ENCODE measurements around the gene LYPD4. TPM values are rescaled to one million over a fixed set of nuclear protein-coding genes. Genes with fewer than 3 reads are reported as not detected.
A peak's percentile ranks its signal among the peaks of the same experiment; 100 is the strongest.

Gene LYPD4, protein sequence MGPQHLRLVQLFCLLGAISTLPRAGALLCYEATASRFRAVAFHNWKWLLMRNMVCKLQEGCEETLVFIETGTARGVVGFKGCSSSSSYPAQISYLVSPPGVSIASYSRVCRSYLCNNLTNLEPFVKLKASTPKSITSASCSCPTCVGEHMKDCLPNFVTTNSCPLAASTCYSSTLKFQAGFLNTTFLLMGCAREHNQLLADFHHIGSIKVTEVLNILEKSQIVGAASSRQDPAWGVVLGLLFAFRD
- total RNA-seq: not detected

DNA sequence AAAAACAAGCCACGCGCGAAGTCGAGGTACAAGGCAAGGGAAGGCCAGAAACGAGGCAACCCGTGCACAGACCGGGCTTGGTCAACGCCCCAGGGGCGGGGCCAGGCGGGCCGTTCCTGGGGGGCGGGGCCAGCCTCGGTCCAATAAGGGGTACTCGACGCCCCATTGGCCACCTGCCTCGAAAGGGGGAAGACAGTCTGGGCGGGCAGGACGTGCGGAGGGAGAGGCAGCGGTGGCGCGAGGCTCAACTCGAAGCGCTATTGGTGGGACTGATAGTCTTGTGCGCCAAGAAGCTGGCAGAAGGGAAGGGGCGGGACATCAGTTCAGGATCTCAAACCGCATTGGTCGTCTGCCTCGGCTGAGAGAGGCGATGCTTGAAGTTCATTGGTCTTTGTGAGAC, at the start of gene LYPD4:
LYPD4 (minus strand) TSS at position 83 of the 400 bp plus-strand sequence. CDS start 5,398 bp downstream, outside the sequence.
- DNase-seq (no peak), ATAC-seq (no peak)
- no peaks in the 10 kb centered on the region for H3K9me3 Mint-ChIP-seq (ENCODE audit: low read depth)
- H3K27ac Mint-ChIP-seq: no peak within 1 kb of the TSS
- intact Hi-C loops (cut with DNase I, micrococcal nuclease): no loop called here
- no peaks in the 10 kb centered on the region for H3K4me1 Mint-ChIP-seq
- H3K27me3 Mint-ChIP-seq: peaks cover 2% of the 10 kb centered on the region
- no peak within 1 kb of the TSS for H3K4me3 Mint-ChIP-seq
- ChIA-PET CTCF (interaction anchor here (0.6 to 1.0 kb wide), 2 partner anchors 14 kb away, joined by 3 read pairs; no protein-coding TSS in a partner anchor), POLR2A (interaction anchor here (0.6 kb wide), 1 partner anchor 30 kb away, joined by 3 read pairs; no protein-coding TSS in a partner anchor)
- H3K36me3 Mint-ChIP-seq (ENCODE audit: low read depth): no peaks in the 10 kb centered on the region

DNA sequence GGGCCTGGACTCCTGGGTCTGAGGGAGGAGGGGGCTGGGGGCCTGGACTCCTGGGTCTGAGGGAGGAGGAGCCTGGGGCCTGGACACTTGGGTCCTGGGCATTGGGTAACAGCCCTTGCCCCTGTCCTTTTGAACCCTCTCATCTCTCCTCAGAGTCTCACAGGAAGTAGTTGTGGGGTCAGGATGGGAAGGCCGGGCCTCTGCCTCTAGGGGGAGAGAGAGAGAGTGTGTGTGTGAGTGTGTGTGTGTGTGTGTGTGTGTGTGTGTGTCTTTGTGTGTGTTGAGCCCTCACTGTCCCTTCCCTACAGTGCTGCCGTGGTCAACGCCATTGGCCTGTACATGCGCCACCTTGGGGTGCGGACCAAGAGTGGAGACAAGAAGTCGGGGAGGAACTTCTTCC, 49.4 kb upstream of the LYPD4 start:
- intact Hi-C loops (cut with DNase I, micrococcal nuclease): no loop called here
- H3K9me3 Mint-ChIP-seq (ENCODE audit: low read depth): no peaks in the 10 kb centered on the region
- peaks cover 51% of the 10 kb centered on the region for H3K4me1 Mint-ChIP-seq
- no peak overlapping the region for H3K27ac Mint-ChIP-seq
- H3K36me3 Mint-ChIP-seq (ENCODE audit: low read depth): peaks cover 53% of the 10 kb centered on the region
- DNase-seq (peak; percentile 48), ATAC-seq (peak; percentile 64)
- CTCF ChIA-PET: no interaction called here
- no peak overlapping the region for H3K4me3 Mint-ChIP-seq
- POLR2A ChIA-PET: no interaction called here
- H3K27me3 Mint-ChIP-seq: no peaks in the 10 kb centered on the region

DNA sequence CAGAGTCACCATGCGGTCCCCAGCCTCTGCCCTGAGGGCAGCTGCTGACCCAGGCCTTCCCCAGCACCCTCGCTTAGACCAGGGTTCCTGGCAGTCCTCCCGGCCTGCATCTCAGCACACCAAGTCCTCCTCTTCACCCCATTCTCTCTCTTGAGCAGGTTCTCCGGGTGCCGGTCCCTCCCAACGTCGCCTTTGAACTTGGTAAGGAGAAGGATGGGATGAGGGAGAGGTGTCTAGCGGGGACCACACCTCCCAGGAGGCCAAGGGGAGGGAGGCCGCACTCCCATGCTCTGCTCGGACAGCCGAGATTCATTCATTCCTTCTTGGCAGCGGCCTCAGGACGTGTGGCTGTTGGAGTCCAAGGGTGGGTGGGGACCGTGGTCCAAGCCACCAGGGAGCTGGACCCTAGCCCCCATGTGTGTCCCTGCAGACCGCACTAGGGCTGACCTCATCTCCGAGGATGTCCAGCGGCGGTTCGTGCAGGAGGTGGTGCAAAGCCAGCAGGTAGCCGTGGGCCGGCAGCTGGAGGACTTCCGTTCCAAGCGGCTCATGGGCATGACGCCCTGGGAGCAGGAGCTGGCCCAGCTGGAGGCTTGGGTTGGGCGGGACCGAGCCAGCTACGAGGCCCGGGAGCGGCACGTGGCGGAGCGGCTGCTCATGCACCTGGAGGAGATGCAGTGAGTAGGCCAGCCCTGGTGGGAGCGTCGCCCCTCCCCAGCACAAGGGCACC, 47.9 kb upstream of the LYPD4 start:
- Mint-ChIP-seq H3K4me3 (no peak overlapping the region), H3K4me1 (peaks cover 58% of the 10 kb centered on the region), H3K27me3 (no peaks in the 10 kb centered on the region), H3K9me3 (ENCODE audit: low read depth) (no peaks in the 10 kb centered on the region), H3K27ac (peak overlapping the region; percentile 73), H3K36me3 (ENCODE audit: low read depth) (peaks cover 50% of the 10 kb centered on the region)
- POLR2A ChIA-PET: no interaction called here
- DNase-seq (no peak), ATAC-seq (no peak)
- intact Hi-C loops (cut with DNase I, micrococcal nuclease): no loop called here
- CTCF ChIA-PET: interaction anchor here (0.6 to 1.6 kb wide), 2 partner anchors 27 to 120 kb away, joined by 3 to 4 read pairs; no protein-coding TSS in a partner anchor

DNA sequence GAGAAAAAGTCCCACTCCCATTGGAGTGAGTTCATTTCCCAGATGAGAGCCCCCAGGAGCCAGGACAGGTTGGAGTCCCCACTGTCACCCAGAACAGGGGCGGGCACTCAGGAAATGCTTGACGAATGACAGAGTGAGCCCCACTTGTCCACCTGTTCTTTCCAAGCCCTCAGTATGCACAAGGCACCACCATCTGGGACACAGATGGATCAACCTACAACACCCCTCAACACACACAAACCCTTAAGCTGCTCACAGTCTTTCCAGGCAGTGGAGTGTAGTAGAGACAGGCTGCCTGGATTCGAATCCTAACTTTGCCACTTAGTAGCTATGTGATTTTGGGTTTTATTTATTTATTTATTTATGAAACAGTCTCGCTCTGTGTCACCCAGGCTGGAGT, 46.5 kb upstream of the LYPD4 start:
- Mint-ChIP-seq H3K9me3 (ENCODE audit: low read depth) (no peaks in the 10 kb centered on the region), H3K36me3 (ENCODE audit: low read depth) (peaks cover 48% of the 10 kb centered on the region), H3K27ac (no peak overlapping the region), H3K4me1 (peaks cover 67% of the 10 kb centered on the region), H3K4me3 (no peak overlapping the region), H3K27me3 (no peaks in the 10 kb centered on the region)
- DNase-seq (no peak), ATAC-seq (no peak)
- ChIA-PET POLR2A (interaction anchor here (0.6 kb wide), 1 partner anchor 29 kb away, joined by 3 read pairs; no protein-coding TSS in a partner anchor), CTCF (interaction anchor here (1.0 to 1.6 kb wide), 4 partner anchors 17 to 67 kb away, joined by 3 to 5 read pairs (median 4); no protein-coding TSS in a partner anchor)
- intact Hi-C loops (cut with DNase I, micrococcal nuclease): no loop called here

DNA sequence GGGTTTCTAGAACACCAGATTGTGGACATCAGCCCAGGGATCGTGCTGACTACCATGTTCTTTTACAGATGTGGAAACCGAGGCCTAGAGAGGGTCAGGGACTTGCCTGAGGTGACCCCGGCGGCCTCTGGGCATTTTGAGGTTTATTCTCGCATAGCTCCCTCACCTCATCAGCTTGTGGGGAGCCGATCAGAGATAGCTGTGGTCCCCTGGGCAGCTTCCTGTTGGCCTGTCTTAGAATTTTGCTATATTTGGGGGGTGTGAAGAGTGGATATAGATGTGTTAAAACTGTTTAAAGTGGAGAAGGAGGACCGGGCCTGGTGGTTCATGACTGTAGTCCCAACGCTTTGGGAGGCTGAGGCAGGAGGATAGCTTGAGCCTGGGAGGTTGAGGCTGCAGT, 45.4 kb upstream of the LYPD4 start:
- ATAC-seq (no peak), DNase-seq (no peak)
- intact Hi-C loops (cut with DNase I, micrococcal nuclease): loop anchor here (5.0 to 10.0 kb wide), 3 partner anchors 37 to 325 kb away; partner anchors contain the start of genes DEDD2 (in 1 of the 2), ERFL (in 1 of the 2) and ZNF574 (in 1 of the 2)
- Mint-ChIP-seq H3K9me3 (ENCODE audit: low read depth) (no peaks in the 10 kb centered on the region), H3K27me3 (no peaks in the 10 kb centered on the region), H3K4me3 (no peak overlapping the region), H3K36me3 (ENCODE audit: low read depth) (peaks cover 47% of the 10 kb centered on the region), H3K4me1 (peaks cover 66% of the 10 kb centered on the region), H3K27ac (no peak overlapping the region)
- CTCF ChIA-PET: interaction anchor here (0.7 to 2.7 kb wide), 6 partner anchors 9 to 55 kb away, joined by 3 to 7 read pairs (median 3); no protein-coding TSS in a partner anchor
- POLR2A ChIA-PET: no interaction called here

DNA sequence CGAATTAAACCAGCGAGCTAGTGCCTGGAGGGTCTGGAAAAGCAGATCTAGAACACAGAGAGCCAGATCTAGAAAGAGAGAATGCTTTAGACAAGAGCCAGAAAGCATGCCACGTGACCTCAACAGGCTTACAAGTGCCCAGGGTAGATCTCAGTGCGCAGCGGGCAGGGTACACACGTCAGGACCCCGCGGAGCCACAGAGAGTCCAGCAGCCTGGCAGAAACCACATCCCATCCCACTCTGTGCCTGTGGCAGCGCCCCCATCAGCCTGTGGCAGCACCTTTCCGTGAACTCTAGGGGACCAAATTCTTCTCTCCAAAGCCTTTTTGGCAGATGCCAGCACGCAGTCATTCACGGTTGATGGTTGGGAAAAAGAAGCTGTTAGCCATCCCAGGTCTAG, 44.4 kb upstream of the LYPD4 start:
- Mint-ChIP-seq H3K27ac (peak overlapping the region; percentile 49), H3K4me1 (peaks cover 64% of the 10 kb centered on the region), H3K9me3 (ENCODE audit: low read depth) (no peaks in the 10 kb centered on the region), H3K27me3 (no peaks in the 10 kb centered on the region), H3K36me3 (ENCODE audit: low read depth) (peaks cover 52% of the 10 kb centered on the region), H3K4me3 (no peak overlapping the region)
- no peak for ATAC-seq
- DNase-seq: no peak
- ChIA-PET POLR2A (no interaction called here), CTCF (interaction anchor here (0.9 to 8.2 kb wide), 7 partner anchors 9 to 68 kb away, joined by 3 to 62 read pairs (median 4); no protein-coding TSS in a partner anchor)
- intact Hi-C loops (cut with DNase I, micrococcal nuclease): loop anchor here (1.0 to 10.0 kb wide), 4 partner anchors 38 to 326 kb away; partner anchors contain the start of genes DEDD2 (in 1 of the 2), ERFL (in 1 of the 2), RABAC1 (in 1 of the 2) and ZNF574 (in 1 of the 2)

DNA sequence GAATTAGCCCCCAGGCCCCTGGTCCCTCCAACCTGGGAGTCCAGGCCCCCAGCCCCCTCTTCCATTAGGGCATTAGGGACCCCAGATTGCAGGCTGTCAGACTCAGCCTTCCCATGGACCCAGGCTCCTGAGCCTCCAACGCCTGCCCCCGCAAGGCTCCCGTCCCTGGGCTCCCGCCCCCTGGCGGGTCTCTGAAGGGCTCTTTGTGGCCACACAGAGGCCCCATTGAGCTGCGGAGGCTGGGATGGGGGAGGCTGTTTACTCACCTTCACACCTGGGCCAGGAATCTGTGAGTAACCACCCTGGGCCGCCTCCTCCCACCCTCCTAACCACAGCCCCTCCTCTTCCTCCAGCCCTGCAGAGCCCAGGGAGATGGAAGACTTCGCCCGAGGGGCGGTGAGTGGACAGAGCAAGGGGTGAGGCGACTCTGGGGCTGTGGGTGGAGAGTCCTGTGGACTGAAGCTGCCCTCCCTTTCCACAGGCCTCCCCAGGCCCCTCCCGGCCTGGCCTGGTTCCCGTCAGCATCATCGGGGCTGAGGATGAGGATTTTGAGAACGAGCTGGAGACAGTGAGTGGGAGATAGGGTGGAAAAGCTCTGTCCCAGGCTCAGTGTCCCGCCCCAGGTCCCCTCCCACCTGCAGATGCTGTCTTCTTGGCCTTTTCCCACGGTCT, 43.4 kb upstream of the LYPD4 start:
- intact Hi-C loops (cut with DNase I, micrococcal nuclease): loop anchor here (1.0 to 10.0 kb wide), 12 partner anchors 15 to 625 kb away; partner anchors contain the start of genes ERFL (in 2 of the 2), RPS19 (in 2 of the 2), DEDD2 (in 1 of the 2) and RABAC1 (in 1 of the 2)
- Mint-ChIP-seq H3K4me3 (peak overlapping the region; percentile 68), H3K9me3 (ENCODE audit: low read depth) (no peaks in the 10 kb centered on the region), H3K4me1 (peaks cover 60% of the 10 kb centered on the region), H3K36me3 (ENCODE audit: low read depth) (peaks cover 54% of the 10 kb centered on the region), H3K27ac (peak overlapping the region; percentile 89), H3K27me3 (no peaks in the 10 kb centered on the region)
- POLR2A ChIA-PET: interaction anchor here (0.6 to 3.6 kb wide), 5 partner anchors 13 to 86 kb away, joined by 4 to 35 read pairs (median 13); partner anchors contain the start of gene RPS19
- peak; percentile 94 for DNase-seq
- peak; percentile 61 for ATAC-seq
- CTCF ChIA-PET: interaction anchor here (0.5 to 8.2 kb wide), 10 partner anchors 12 to 416 kb away, joined by 3 to 62 read pairs (median 4); no protein-coding TSS in a partner anchor

DNA sequence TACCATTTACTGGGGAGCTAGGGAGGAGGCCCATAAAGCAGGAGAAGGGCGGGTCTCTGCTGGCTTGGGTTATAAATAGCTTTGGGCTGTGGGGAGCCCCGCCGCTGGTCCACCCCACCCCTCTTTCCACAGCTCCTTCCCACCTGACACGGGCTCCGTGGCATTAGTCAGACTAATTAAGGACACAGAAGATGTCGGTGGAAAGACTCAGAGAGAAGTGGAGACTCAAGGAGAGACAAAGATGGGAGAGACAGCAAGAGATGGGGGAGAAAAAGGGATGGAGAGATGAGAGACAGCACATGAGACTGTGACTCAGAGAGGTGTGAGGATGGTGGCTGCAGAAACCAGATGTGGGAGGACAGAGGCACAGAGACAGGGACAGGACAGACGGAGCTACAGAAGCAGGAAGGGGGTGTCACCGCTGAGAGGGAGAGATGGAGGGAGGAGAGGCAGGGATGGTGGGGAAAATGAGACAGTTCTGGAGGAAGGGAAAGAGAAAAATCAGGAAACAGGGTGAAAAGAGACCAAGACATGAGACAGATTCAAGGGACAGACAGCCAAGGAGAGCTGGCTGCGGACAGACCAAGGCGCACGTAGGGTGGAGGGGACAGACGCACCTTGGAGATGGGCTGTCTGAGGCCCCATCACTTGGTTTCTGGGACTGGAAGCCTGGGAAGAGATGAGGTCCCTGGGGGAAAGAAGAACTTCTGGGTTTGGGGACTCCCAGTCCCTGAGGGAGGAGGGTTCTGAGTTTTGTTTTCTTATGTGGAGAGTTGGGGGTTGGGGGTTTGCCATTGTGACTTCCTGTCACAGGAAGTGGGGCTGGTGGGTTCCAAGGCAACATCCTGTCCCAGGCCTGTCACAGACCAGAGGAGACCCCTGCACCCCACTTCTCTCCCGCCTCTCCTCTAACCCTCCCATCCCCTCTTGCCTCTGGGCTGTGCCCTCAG, 42.6 kb upstream of the LYPD4 start:
- Mint-ChIP-seq H3K9me3 (ENCODE audit: low read depth) (no peaks in the 10 kb centered on the region), H3K36me3 (ENCODE audit: low read depth) (peaks cover 53% of the 10 kb centered on the region), H3K27me3 (no peaks in the 10 kb centered on the region), H3K4me1 (peaks cover 61% of the 10 kb centered on the region), H3K4me3 (peak overlapping the region; percentile 68), H3K27ac (peak overlapping the region; percentile 89)
- ChIA-PET CTCF (interaction anchor here (0.6 to 8.2 kb wide), 19 partner anchors 10 to 148 kb away, joined by 3 to 62 read pairs (median 4); partner anchors contain the start of genes ERFL and RABAC1), POLR2A (interaction anchor here (0.6 to 3.6 kb wide), 7 partner anchors 12 to 87 kb away, joined by 4 to 35 read pairs (median 12); partner anchors contain the start of gene RPS19)
- intact Hi-C loops (cut with DNase I, micrococcal nuclease): loop anchor here (1.0 to 10.0 kb wide), 11 partner anchors 14 to 624 kb away; partner anchors contain the start of genes ERFL (in 2 of the 2), RPS19 (in 2 of the 2), DEDD2 (in 1 of the 2) and ZNF574 (in 1 of the 2)
- peak; percentile 45 for ATAC-seq
- peak; percentile 78 for DNase-seq

DNA sequence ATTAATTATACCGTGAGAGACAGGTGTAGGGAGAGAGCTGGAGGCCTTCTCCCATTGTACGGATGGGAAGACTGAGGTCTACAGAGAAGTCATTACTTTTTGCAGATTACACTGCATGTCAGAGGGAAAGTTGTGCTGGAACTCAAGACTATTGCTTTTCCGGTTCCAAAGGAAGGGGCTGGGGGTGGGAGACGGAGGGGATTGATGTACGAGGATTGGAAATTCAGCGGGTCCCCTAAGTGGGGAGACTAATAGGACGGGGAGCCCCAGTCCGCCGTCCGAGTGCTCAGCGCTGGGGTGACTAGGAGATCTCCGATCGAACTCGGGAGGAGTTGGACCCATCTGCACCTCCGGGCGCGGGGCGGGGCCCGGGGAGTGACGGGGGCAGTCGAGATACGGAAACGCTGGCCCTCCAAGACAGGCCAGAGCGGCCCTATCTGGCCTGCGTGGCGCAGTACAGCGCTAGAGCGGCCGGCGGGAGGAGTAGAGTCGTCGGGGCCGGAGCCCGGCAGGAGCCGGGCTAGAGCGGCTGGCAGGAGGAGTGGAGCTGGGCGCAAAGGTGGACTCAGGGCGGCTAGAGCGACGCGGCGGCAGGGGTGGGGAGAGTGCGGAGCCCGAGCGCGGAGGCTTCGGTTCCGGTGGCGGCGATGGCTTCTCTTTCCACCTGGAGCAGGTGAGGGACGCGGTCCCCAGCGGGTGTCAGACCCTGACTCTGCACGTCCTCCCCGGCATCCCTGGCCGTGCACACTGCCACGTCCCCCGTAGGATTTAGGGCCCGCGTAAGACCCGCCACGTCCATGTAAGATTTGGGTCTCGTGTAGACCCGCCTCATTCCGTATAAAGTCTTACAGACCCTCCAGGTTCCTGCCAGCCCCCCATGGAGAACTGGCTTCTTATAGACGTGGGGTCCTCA, 39.6 kb upstream of the LYPD4 start:
- ChIA-PET POLR2A (interaction anchor here (0.7 to 1.8 kb wide), 6 partner anchors 11 to 75 kb away, joined by 3 to 6 read pairs (median 4); partner anchors contain the start of genes RABAC1 and RPS19), CTCF (interaction anchor here (0.6 to 8.2 kb wide), 4 partner anchors 12 to 109 kb away, joined by 3 to 62 read pairs (median 4); partner anchors contain the start of gene RPS19)
- H3K36me3 Mint-ChIP-seq (ENCODE audit: low read depth): peaks cover 33% of the 10 kb centered on the region
- no peaks in the 10 kb centered on the region for H3K9me3 Mint-ChIP-seq (ENCODE audit: low read depth)
- peak overlapping the region; percentile 68 for H3K4me3 Mint-ChIP-seq
- peaks cover 54% of the 10 kb centered on the region for H3K4me1 Mint-ChIP-seq
- DNase-seq (peak; percentile 94), ATAC-seq (peak; percentile 75)
- H3K27me3 Mint-ChIP-seq: no peaks in the 10 kb centered on the region
- peak overlapping the region; percentile 96 for H3K27ac Mint-ChIP-seq
- intact Hi-C loops (cut with DNase I, micrococcal nuclease): loop anchor here (1.0 to 10.0 kb wide), 6 partner anchors 9 to 532 kb away; partner anchors contain the start of genes DEDD2 (in 1 of the 2) and TGFB1 (in 1 of the 2)
